Smooth muscle cell (in vitro differentiated cells): ENCODE data around the gene ATP13A1. TPM values are rescaled to one million over a fixed set of nuclear protein-coding genes. Genes with fewer than 3 reads are reported as not detected.
"Not testable (repeated sequence)": the region's sequence is repeated elsewhere in the genome, so short reads cannot be mapped to it uniquely, and the experiment has no call there.

Source experiments
- DNase-seq: peaks from one replicate; lab custom pipeline; 2025; ENCODE audit not compliant: unreplicated experiment; lab: John Stamatoyannopoulos, UW
- H2AFZ ChIP-seq: fragments of 200-600 bp; sonication (generic); 2 replicates; pipeline ENCODE4 v1.6.0; 2016; ENCODE audit warnings: antibody characterized with exemption, low read depth, mild to moderate bottlenecking
- H3F3A ChIP-seq: fragments of 200-600 bp; sonication (generic); 2 replicates; pipeline ENCODE4 v1.6.0; 2017; ENCODE audit warnings: antibody characterized with exemption, low read depth
- H3K27ac ChIP-seq: fragments of 200-600 bp; sonication (generic); 2 replicates; pipeline ENCODE4 v1.5.1; 2016; ENCODE audit warnings: low read depth, mild to moderate bottlenecking
- H3K27me3 ChIP-seq: fragments of 200-600 bp; sonication (generic); 2 replicates; pipeline ENCODE4 v1.6.1; 2016; ENCODE audit warnings: low read depth, mild to moderate bottlenecking
- H3K36me3 ChIP-seq: fragments of 200-600 bp; sonication (generic); 2 replicates; pipeline ENCODE4 v1.5.1; 2016; ENCODE audit warnings: low read depth
- H3K4me1 ChIP-seq: fragments of 200-600 bp; sonication (generic); 2 replicates; pipeline ENCODE4 v1.5.1; 2016; ENCODE audit warnings: low read depth
- H3K4me2 ChIP-seq: fragments of 200-600 bp; sonication (generic); 2 replicates; pipeline ENCODE4 v1.6.0; 2016; ENCODE audit warnings: mild to moderate bottlenecking
- H3K4me3 ChIP-seq: fragments of 200-600 bp; sonication (generic); 2 replicates; pipeline ENCODE4 v1.5.1; 2016; ENCODE audit warnings: mild to moderate bottlenecking
- H3K79me2 ChIP-seq: fragments of 200-600 bp; sonication (generic); 2 replicates; pipeline ENCODE4 v1.6.0; 2016; ENCODE audit warnings: low read depth, mild to moderate bottlenecking
- H3K9ac ChIP-seq: fragments of 200-600 bp; sonication (generic); 2 replicates; pipeline ENCODE4 v1.6.0; 2016; ENCODE audit warnings: low read depth
- H3K9me3 ChIP-seq: fragments of 200-600 bp; sonication (generic); replicated peaks from 2 replicates; pipeline ENCODE4 v1.5.1; 2016; ENCODE audit warnings: low read depth
- H4K20me1 ChIP-seq: fragments of 200-600 bp; sonication (generic); 2 replicates; pipeline ENCODE4 v1.6.0; 2016; ENCODE audit warnings: low read depth
- CTCF ChIP-seq: fragments of 200-600 bp; sonication (generic); IDR thresholded peaks from 2 replicates; pipeline ENCODE4 v1.5.1; 2017; ENCODE audit warnings: borderline replicate concordance, mild to moderate bottlenecking, antibody characterized with exemption; ENCODE audit not compliant: insufficient read depth, poor library complexity, severe bottlenecking
- WGBS: methylation state at CpG from one replicate; pipeline ENCODE4 v1.1.7; 2016; ENCODE audit warnings: low lambda C conversion rate; 5-methylcytosine and 5-hydroxymethylcytosine counted together
- polyA plus RNA-seq: library from polyadenylated mRNA; unstranded; fragments of >200 nt; fragmentation: Nextera tagmentation; extraction: Ambion mirVana; gene quantifications from 2 replicates; pipeline ENCODE4 v1.2.1, GENCODE V29; 2016
- total RNA-seq: library from RNA; depleted of rRNA; stranded (reverse); fragments of >200 nt; gene quantifications from 2 replicates; pipeline ENCODE4 v1.2.3, GENCODE V29; 2014

Gene ATP13A1
- total and polyA plus RNA-seq, 2 experiments from 2014 or later, result 48.1 to 51.4 TPM

DNA sequence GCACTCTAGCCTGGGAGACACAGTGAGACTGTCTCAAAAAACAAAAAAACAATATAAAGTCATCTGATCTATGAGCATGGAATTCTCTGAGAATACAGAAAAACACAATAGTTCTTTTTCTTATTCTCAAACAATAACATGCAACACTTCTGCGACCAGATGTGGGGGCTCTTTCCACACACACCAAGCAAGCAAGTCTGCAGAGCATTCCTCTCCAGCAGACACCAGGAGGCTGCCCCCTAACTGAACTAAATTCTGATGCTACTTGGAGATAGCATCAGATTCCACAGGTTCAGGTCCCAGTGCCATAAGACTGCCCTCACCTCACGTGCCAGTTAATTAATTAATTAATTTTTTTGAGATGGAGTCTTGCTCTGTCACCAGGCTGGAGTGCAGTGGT, 32.9 kb upstream of the ATP13A1 start:
- H3K4me1 ChIP-seq, result no peaks in the 10 kb centered on the region
- no peaks in the 10 kb centered on the region for H3F3A ChIP-seq
- H4K20me1 ChIP-seq, result no peaks in the 10 kb centered on the region
- no peak for TF ChIP-seq CTCF
- H3K4me3 ChIP-seq, result no peak overlapping the region
- no peak for DNase-seq
- H3K9ac ChIP-seq, result no peak overlapping the region
- H3K79me2 ChIP-seq, result no peaks in the 10 kb centered on the region
- no peak overlapping the region for H2AFZ ChIP-seq
- 73% methylated on average over 2 of the region's 2 CpGs for WGBS
- H3K9me3 ChIP-seq, result no peaks in the 10 kb centered on the region
- no peak overlapping the region for H3K4me2 ChIP-seq
- H3K36me3 ChIP-seq, result no peaks in the 10 kb centered on the region
- H3K27ac ChIP-seq, result no peak overlapping the region
- no peaks in the 10 kb centered on the region for H3K27me3 ChIP-seq

GRCh38 chr19:19691683-19692082, 28.2 kb upstream of the ATP13A1 start:
- no peak for TF ChIP-seq CTCF
- Histone ChIP-seq H3K9me3 (no peaks in the 10 kb centered on the region), H3K36me3 (no peaks in the 10 kb centered on the region), H3F3A (no peaks in the 10 kb centered on the region), H3K27me3 (no peaks in the 10 kb centered on the region), H3K4me1 (no peaks in the 10 kb centered on the region), H3K79me2 (no peaks in the 10 kb centered on the region), H3K9ac (no peak overlapping the region), H3K4me2 (no peak overlapping the region), H2AFZ (no peak overlapping the region), H3K4me3 (no peak overlapping the region), H4K20me1 (no peaks in the 10 kb centered on the region), H3K27ac (no peak overlapping the region)
- 99% methylated on average over 10 of the region's 10 CpGs for WGBS
- no peak for DNase-seq

- WGBS, result over 99% methylated on average over 10 of the region's 10 CpGs
- H3K4me2 ChIP-seq, H3K36me3 ChIP-seq, H3F3A ChIP-seq, H3K9ac ChIP-seq, H3K27me3 ChIP-seq, DNase-seq, H2AFZ ChIP-seq, H3K79me2 ChIP-seq, H3K4me3 ChIP-seq, H3K9me3 ChIP-seq, H4K20me1 ChIP-seq, H3K4me1 ChIP-seq, H3K27ac ChIP-seq: not testable (repeated sequence)
These were observed 25.5 kb upstream of the ATP13A1 start for GRCh38 chr19:19689023-19689422.

DNA sequence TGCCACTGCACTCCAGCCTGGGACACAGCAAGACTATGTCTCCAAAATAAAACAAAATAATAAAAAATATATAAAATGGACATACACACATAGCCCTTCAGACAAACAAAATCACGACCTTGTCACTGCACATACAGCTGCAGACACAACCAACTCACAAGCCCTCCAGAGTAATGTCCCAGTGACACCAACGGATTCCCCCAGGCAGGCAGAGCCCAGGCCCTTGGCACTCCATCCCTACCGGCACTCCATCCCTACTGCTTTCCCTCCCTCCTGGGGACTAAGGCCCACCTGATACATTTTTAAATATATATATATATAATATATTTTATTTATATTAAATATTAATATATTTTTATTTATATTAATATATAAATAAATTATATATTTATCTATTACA, 23.6 kb upstream of the ATP13A1 start:
- Histone ChIP-seq H3K79me2 (no peaks in the 10 kb centered on the region), H3K9ac (no peak overlapping the region), H3K4me2 (no peak overlapping the region), H3F3A (no peaks in the 10 kb centered on the region), H4K20me1 (no peaks in the 10 kb centered on the region), H3K27me3 (no peaks in the 10 kb centered on the region), H3K36me3 (no peaks in the 10 kb centered on the region), H3K4me1 (no peaks in the 10 kb centered on the region), H3K9me3 (no peaks in the 10 kb centered on the region), H2AFZ (no peak overlapping the region), H3K4me3 (no peak overlapping the region), H3K27ac (no peak overlapping the region)
- WGBS, result 96% methylated on average over 3 of the region's 3 CpGs
- TF ChIP-seq CTCF, result no peak
- no peak for DNase-seq
